ENCODE data around the gene PPP1CC.

DNA sequence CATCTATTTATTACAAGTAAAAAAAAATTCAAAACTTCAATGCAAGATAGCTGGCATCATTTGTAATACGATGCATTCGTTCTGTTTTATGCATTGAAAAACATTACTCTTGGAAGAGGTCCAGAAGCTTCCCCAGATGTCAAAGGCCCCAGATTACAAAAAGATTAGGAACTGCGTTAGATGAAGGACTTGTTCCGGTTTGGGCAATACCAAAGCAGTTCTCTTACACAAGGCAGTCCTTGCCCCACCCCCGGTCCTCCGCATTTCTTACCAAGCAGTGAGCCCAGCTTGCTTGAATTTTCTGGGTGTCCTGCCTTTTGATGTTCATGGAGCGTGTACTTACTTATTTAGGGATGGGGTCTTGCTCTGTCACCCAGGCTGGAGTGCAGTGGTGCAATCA is 49.0 kb downstream of the PPP1CC start:
- TF ChIP-seq, protein P1, sequence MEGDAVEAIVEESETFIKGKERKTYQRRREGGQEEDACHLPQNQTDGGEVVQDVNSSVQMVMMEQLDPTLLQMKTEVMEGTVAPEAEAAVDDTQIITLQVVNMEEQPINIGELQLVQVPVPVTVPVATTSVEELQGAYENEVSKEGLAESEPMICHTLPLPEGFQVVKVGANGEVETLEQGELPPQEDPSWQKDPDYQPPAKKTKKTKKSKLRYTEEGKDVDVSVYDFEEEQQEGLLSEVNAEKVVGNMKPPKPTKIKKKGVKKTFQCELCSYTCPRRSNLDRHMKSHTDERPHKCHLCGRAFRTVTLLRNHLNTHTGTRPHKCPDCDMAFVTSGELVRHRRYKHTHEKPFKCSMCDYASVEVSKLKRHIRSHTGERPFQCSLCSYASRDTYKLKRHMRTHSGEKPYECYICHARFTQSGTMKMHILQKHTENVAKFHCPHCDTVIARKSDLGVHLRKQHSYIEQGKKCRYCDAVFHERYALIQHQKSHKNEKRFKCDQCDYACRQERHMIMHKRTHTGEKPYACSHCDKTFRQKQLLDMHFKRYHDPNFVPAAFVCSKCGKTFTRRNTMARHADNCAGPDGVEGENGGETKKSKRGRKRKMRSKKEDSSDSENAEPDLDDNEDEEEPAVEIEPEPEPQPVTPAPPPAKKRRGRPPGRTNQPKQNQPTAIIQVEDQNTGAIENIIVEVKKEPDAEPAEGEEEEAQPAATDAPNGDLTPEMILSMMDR (IDR thresholded peaks at IDR 0.05; ENCODE audit: extremely low read depth in 1 of 2, insufficient read depth in 1 of 2, low read depth in 1 of 2, low read length in 2 of 2): no peak
- TF ChIP-seq EZH2 (IDR thresholded peaks at IDR 0.05; ENCODE audit: borderline replicate concordance, low read depth, low read length, severe bottlenecking): no peak
- TF ChIP-seq FOS (IDR thresholded peaks at IDR 0.05; ENCODE audit: borderline replicate concordance, insufficient read depth, low read length): no peak
- TF ChIP-seq, protein P2, sequence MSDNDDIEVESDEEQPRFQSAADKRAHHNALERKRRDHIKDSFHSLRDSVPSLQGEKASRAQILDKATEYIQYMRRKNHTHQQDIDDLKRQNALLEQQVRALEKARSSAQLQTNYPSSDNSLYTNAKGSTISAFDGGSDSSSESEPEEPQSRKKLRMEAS (IDR thresholded peaks at IDR 0.05; ENCODE audit: insufficient read depth, insufficient read length): no peak
- no peak for TF ChIP-seq MYC (IDR thresholded peaks at IDR 0.05; ENCODE audit: low read depth, low read length)
- TF ChIP-seq POLR2AphosphoS5 (IDR thresholded peaks at IDR 0.05; ENCODE audit: insufficient read depth, low read depth, low read length): no peak
- TF ChIP-seq POLR2A (IDR thresholded peaks at IDR 0.05; ENCODE audit: low read depth, low read length): no peak

Data from endothelial cell of umbilical vein (primary cell).